ENCODE measurements around the gene C2orf74.
"Not testable (repeated sequence)": the region's sequence is repeated elsewhere in the genome, so short reads cannot be mapped to it uniquely, and the experiment has no call there.

Gene C2orf74

DNA sequence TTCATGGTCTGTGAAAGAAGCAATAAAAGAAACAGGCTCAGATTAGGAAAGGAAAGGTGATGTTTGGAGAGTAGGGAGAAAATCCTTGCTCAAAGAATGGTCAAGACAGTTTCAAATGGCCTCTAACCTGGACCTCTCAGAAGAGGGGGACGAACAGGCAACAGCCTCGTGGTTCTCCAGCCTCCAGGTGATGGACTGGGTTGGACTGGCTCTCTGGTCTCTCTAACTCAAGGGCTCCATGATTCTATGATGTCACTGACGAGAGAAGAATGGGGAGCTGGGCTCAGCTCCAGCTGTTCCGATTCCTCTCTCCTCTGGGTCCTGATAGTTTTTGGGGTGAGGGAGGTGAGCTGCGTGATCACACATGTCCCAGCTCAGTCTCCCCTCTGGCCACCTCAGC is at the start of gene C2orf74:
Gene C2orf74 (plus strand): TSS at position 301 of the 400 bp plus-strand sequence. CDS start 327 bp downstream, outside the sequence.
- no peak within 1 kb of the TSS for H3K27ac ChIP-seq
- TF ChIP-seq CTCF (IDR thresholded peaks at IDR 0.05) (no peak), ZFX (IDR thresholded peaks at IDR 0.05; ENCODE audit: borderline replicate concordance) (no peak)

- H3K27ac ChIP-seq = no peak overlapping the region
- TF ChIP-seq CTCF (IDR thresholded peaks at IDR 0.05) (no peak), ZFX (IDR thresholded peaks at IDR 0.05; ENCODE audit: borderline replicate concordance) (no peak)
Observed at GRCh38 chr2:61114147-61114546, 47.8 kb upstream of the C2orf74 start.

DNA sequence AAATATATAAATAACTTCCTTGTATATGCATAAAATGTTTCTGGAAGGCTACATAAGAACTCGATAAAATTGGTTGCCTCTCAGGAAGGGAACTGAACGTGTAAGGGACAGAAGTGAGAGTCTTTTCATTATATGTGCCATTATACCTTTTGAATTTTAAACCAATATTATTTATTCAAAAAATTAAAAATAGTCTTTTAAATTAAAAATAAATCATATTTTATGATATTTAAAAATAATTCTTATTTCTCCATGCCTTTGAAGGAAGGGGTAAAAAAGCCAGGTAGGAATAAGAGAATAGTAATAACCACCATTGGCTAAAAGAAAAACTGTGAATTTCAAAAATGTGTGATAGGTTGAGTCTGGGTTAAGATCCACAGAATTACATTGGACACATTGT is 45.7 kb upstream of the C2orf74 start:
- no peak overlapping the region for H3K27ac ChIP-seq
- TF ChIP-seq CTCF (IDR thresholded peaks at IDR 0.05) (no peak), ZFX (IDR thresholded peaks at IDR 0.05; ENCODE audit: borderline replicate concordance) (no peak)

DNA sequence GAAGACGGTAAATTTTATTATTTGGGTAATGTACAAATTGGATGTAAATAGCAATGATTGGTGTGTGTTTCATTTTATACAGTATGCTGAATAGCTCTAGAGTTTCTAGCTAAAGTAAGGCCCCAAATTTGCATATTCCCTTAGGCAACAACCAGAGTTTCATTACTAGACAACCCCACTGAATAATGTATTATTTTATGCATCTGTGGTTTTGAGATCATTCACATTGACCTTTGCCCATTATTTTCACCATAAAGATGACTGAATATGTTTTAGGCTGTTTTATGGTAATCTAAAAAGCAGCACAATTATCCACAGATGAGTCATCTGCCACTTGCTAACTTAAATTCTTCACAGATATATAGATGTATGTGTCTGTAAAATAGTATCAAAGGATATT is 44.5 kb upstream of the C2orf74 start:
- H3K27ac ChIP-seq = no peak overlapping the region
- TF ChIP-seq ZFX (IDR thresholded peaks at IDR 0.05; ENCODE audit: borderline replicate concordance) = no peak
- TF ChIP-seq CTCF (IDR thresholded peaks at IDR 0.05) = no peak

GRCh38 chr2:61125123-61125710 is 36.8 kb upstream of the C2orf74 start:
- no peak overlapping the region for H3K27ac ChIP-seq
- TF ChIP-seq ZFX (IDR thresholded peaks at IDR 0.05; ENCODE audit: borderline replicate concordance) (no peak), CTCF (IDR thresholded peaks at IDR 0.05) (no peak)

DNA sequence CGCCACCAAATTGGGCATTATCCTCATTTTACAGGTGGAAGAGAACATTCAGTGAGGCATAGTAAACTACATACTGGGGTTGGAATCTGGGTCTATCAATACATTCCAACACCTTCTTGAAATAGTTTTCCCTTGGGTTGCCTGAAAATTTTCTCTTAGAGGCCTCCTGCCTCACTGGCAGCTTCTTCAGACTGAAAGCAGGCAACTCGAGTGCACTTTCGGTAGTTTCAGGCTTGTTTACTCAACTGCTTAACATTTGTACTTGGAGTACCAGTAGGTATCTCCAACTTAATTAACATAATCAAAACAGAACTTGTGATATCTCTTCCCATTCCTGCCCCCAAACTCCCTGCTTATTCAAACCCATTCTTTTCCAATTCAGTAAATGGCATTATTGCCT is 36.2 kb upstream of the C2orf74 start:
- no peak overlapping the region for H3K27ac ChIP-seq
- no peak for TF ChIP-seq CTCF (IDR thresholded peaks at IDR 0.05)
- no peak for TF ChIP-seq ZFX (IDR thresholded peaks at IDR 0.05; ENCODE audit: borderline replicate concordance)

GRCh38 chr2:61128122-61128521 is 33.9 kb upstream of the C2orf74 start:
- H3K27ac ChIP-seq = not testable (repeated sequence)

- H3K27ac ChIP-seq = no peak overlapping the region
- TF ChIP-seq CTCF (IDR thresholded peaks at IDR 0.05) (no peak), ZFX (IDR thresholded peaks at IDR 0.05; ENCODE audit: borderline replicate concordance) (no peak)
Observed at GRCh38 chr2:61134141-61134540, 27.8 kb upstream of the C2orf74 start.

Data from 22Rv1 (cell line).